ENCODE measurements around the gene IDH3A.

IDH3A gene

GRCh38 chr15:78109156-78109555 is 40.0 kb upstream of the IDH3A start:
- CTCF ChIA-PET: interaction anchor here (0.7 to 11.1 kb wide), 31 partner anchors 17 to 207 kb away, joined by 3 to 156 read pairs (median 13); partner anchors contain the start of genes SH2D7 and TBC1D2B
- H3K4me1 Mint-ChIP-seq: peaks cover 51% of the 10 kb centered on the region
- H3K27ac Mint-ChIP-seq: no peak overlapping the region
- no peaks in the 10 kb centered on the region for H3K36me3 Mint-ChIP-seq
- DNase-seq: no peak
- no peaks in the 10 kb centered on the region for H3K27me3 Mint-ChIP-seq
- no peaks in the 10 kb centered on the region for H3K9me3 Mint-ChIP-seq
- no peak overlapping the region for H3K4me3 Mint-ChIP-seq

GRCh38 chr15:78110096-78110495 is 39.1 kb upstream of the IDH3A start:
- Mint-ChIP-seq H3K27ac (no peak overlapping the region), H3K9me3 (no peaks in the 10 kb centered on the region), H3K4me1 (peaks cover 42% of the 10 kb centered on the region), H3K27me3 (peaks cover 3% of the 10 kb centered on the region), H3K4me3 (no peak overlapping the region), H3K36me3 (no peaks in the 10 kb centered on the region)
- CTCF ChIA-PET: interaction anchor here (0.9 to 11.1 kb wide), 14 partner anchors 17 to 200 kb away, joined by 3 to 156 read pairs (median 34); no protein-coding TSS in a partner anchor
- DNase-seq: no peak

GRCh38 chr15:78110916-78111475 is 38.2 kb upstream of the IDH3A start:
- Mint-ChIP-seq H3K4me3 (no peak overlapping the region), H3K27me3 (peaks cover 3% of the 10 kb centered on the region), H3K36me3 (no peaks in the 10 kb centered on the region), H3K4me1 (peaks cover 33% of the 10 kb centered on the region), H3K27ac (no peak overlapping the region), H3K9me3 (no peaks in the 10 kb centered on the region)
- DNase-seq: no peak
- CTCF ChIA-PET: interaction anchor here (1.2 to 11.1 kb wide), 14 partner anchors 16 to 201 kb away, joined by 3 to 156 read pairs (median 10); no protein-coding TSS in a partner anchor

- Mint-ChIP-seq H3K27ac (no peak overlapping the region), H3K9me3 (no peaks in the 10 kb centered on the region), H3K27me3 (peaks cover 3% of the 10 kb centered on the region), H3K4me1 (peaks cover 25% of the 10 kb centered on the region), H3K36me3 (no peaks in the 10 kb centered on the region), H3K4me3 (no peak overlapping the region)
- CTCF ChIA-PET: interaction anchor here (0.9 to 11.1 kb wide), 19 partner anchors 13 to 203 kb away, joined by 3 to 156 read pairs (median 6); no protein-coding TSS in a partner anchor
- no peak for DNase-seq
Measured at GRCh38 chr15:78111788-78112187, 37.4 kb upstream of the IDH3A start.

- Mint-ChIP-seq H3K4me1 (peaks cover 17% of the 10 kb centered on the region), H3K9me3 (no peaks in the 10 kb centered on the region), H3K27me3 (peaks cover 3% of the 10 kb centered on the region), H3K4me3 (no peak overlapping the region), H3K36me3 (no peaks in the 10 kb centered on the region), H3K27ac (no peak overlapping the region)
- CTCF ChIA-PET: interaction anchor here (0.7 to 11.1 kb wide), 26 partner anchors 9 to 204 kb away, joined by 3 to 156 read pairs (median 5); partner anchors contain the start of gene ACSBG1
- no peak for DNase-seq
Measured at GRCh38 chr15:78112551-78112950, 36.6 kb upstream of the IDH3A start.

- H3K9me3 Mint-ChIP-seq: no peaks in the 10 kb centered on the region
- H3K4me3 Mint-ChIP-seq: no peak overlapping the region
- CTCF ChIA-PET: interaction anchor here (0.6 to 9.7 kb wide), 6 partner anchors 10 to 161 kb away, joined by 3 to 57 read pairs (median 3); no protein-coding TSS in a partner anchor
- DNase-seq: no peak
- no peaks in the 10 kb centered on the region for H3K36me3 Mint-ChIP-seq
- H3K27me3 Mint-ChIP-seq: peaks cover 11% of the 10 kb centered on the region
- no peak overlapping the region for H3K27ac Mint-ChIP-seq
- H3K4me1 Mint-ChIP-seq: no peaks in the 10 kb centered on the region
Measured at GRCh38 chr15:78120523-78120922, 28.6 kb upstream of the IDH3A start.

GRCh38 chr15:78125267-78125666 is 23.9 kb upstream of the IDH3A start:
- H3K4me3 Mint-ChIP-seq: no peak overlapping the region
- H3K4me1 Mint-ChIP-seq: peaks cover 2% of the 10 kb centered on the region
- CTCF ChIA-PET: interaction anchor here (9.7 kb wide), 1 partner anchor 69 kb away, joined by 57 read pairs; no protein-coding TSS in a partner anchor
- H3K9me3 Mint-ChIP-seq: no peaks in the 10 kb centered on the region
- DNase-seq: no peak
- H3K27ac Mint-ChIP-seq: no peak overlapping the region
- H3K36me3 Mint-ChIP-seq: no peaks in the 10 kb centered on the region
- H3K27me3 Mint-ChIP-seq: peaks cover 15% of the 10 kb centered on the region

- Mint-ChIP-seq H3K4me3 (no peak overlapping the region), H3K9me3 (no peaks in the 10 kb centered on the region), H3K27me3 (peaks cover 14% of the 10 kb centered on the region), H3K27ac (no peak overlapping the region), H3K4me1 (peaks cover 18% of the 10 kb centered on the region), H3K36me3 (no peaks in the 10 kb centered on the region)
- DNase-seq: no peak
- CTCF ChIA-PET: interaction anchor here (1.1 to 7.4 kb wide), 8 partner anchors 11 to 115 kb away, joined by 3 to 176 read pairs (median 4); no protein-coding TSS in a partner anchor
Measured at GRCh38 chr15:78127882-78128281, 21.3 kb upstream of the IDH3A start.

GRCh38 chr15:78129077-78129750 is 19.9 kb upstream of the IDH3A start:
- Mint-ChIP-seq H3K9me3 (no peaks in the 10 kb centered on the region), H3K4me3 (no peak overlapping the region), H3K36me3 (no peaks in the 10 kb centered on the region), H3K27ac (no peak overlapping the region), H3K4me1 (peaks cover 24% of the 10 kb centered on the region), H3K27me3 (peaks cover 14% of the 10 kb centered on the region)
- no peak for DNase-seq
- CTCF ChIA-PET: interaction anchor here (1.0 to 7.4 kb wide), 5 partner anchors 17 to 170 kb away, joined by 3 to 176 read pairs (median 18); no protein-coding TSS in a partner anchor

- H3K9me3 Mint-ChIP-seq: no peaks in the 10 kb centered on the region
- peaks cover 11% of the 10 kb centered on the region for H3K27me3 Mint-ChIP-seq
- CTCF ChIA-PET: interaction anchor here (0.7 to 7.4 kb wide), 12 partner anchors 12 to 163 kb away, joined by 3 to 176 read pairs (median 6); no protein-coding TSS in a partner anchor
- H3K4me3 Mint-ChIP-seq: peak overlapping the region; percentile 49
- peaks cover 24% of the 10 kb centered on the region for H3K4me1 Mint-ChIP-seq
- DNase-seq: no peak
- peak overlapping the region; percentile 3 for H3K27ac Mint-ChIP-seq
- H3K36me3 Mint-ChIP-seq: no peaks in the 10 kb centered on the region
Measured at GRCh38 chr15:78129751-78130287, 19.3 kb upstream of the IDH3A start.

- H3K27me3 Mint-ChIP-seq: peaks cover 11% of the 10 kb centered on the region
- no peaks in the 10 kb centered on the region for H3K9me3 Mint-ChIP-seq
- CTCF ChIA-PET: interaction anchor here (0.7 to 7.4 kb wide), 18 partner anchors 10 to 171 kb away, joined by 3 to 176 read pairs (median 3); no protein-coding TSS in a partner anchor
- H3K36me3 Mint-ChIP-seq: no peaks in the 10 kb centered on the region
- H3K27ac Mint-ChIP-seq: peak overlapping the region; percentile 34
- DNase-seq: no peak
- peak overlapping the region; percentile 71 for H3K4me3 Mint-ChIP-seq
- H3K4me1 Mint-ChIP-seq: peaks cover 24% of the 10 kb centered on the region
Measured at GRCh38 chr15:78130466-78131294, 18.5 kb upstream of the IDH3A start.

GRCh38 chr15:78131295-78132061 is 17.7 kb upstream of the IDH3A start, which contains the start of gene CIB2:
TSS of gene CIB2 (minus strand) at chr15:78131445. CDS start at chr15:78131215, 230 bp downstream.
- peaks cover 24% of the 10 kb centered on the region for H3K4me1 Mint-ChIP-seq
- H3K4me3 Mint-ChIP-seq: peak within 1 kb of the TSS; percentile 76
- CTCF ChIA-PET: interaction anchor here (0.6 to 7.4 kb wide), 19 partner anchors 9 to 172 kb away, joined by 3 to 176 read pairs (median 4); no protein-coding TSS in a partner anchor
- H3K27me3 Mint-ChIP-seq: peaks cover 11% of the 10 kb centered on the region
- no peaks in the 10 kb centered on the region for H3K36me3 Mint-ChIP-seq
- H3K9me3 Mint-ChIP-seq: no peaks in the 10 kb centered on the region
- DNase-seq: peak; percentile 84
- H3K27ac Mint-ChIP-seq: peak within 1 kb of the TSS; percentile 34

GRCh38 chr15:78133801-78134200 is 15.4 kb upstream of the IDH3A start:
- CTCF ChIA-PET: interaction anchor here (2.4 kb wide), 1 partner anchor 62 kb away, joined by 12 read pairs; no protein-coding TSS in a partner anchor
- DNase-seq: no peak
- Mint-ChIP-seq H3K4me1 (peaks cover 24% of the 10 kb centered on the region), H3K9me3 (no peaks in the 10 kb centered on the region), H3K4me3 (no peak overlapping the region), H3K36me3 (no peaks in the 10 kb centered on the region), H3K27ac (no peak overlapping the region), H3K27me3 (peaks cover 20% of the 10 kb centered on the region)

All from activated naive CD4-positive, alpha-beta T cell treated with anti-CD3 and anti-CD28 coated beads, Interleukin-2, amount 10 ng/mL, durations not matched to agents 7 days and 5 days (primary cell).